HepG2 (cell line): ENCODE results near the gene CTDNEP1. TPM values are rescaled to one million over a fixed set of nuclear protein-coding genes. Genes with fewer than 3 reads are reported as not detected.

Experiments used
- AFF4 ChIP-seq: sonication (generic); formaldehyde crosslinking; IDR thresholded peaks from 2 replicates; pipeline ENCODE4 v1.4.0; 2020; ENCODE audit warnings: missing genetic modification reagents
- ARNT2 ChIP-seq: sonication (generic); formaldehyde crosslinking; IDR thresholded peaks from 2 replicates; pipeline ENCODE4 v1.8.0; 2022; ENCODE audit warnings: mild to moderate bottlenecking, low read depth, missing genetic modification reagents, moderate library complexity
- ARNTL ChIP-seq: sonication (generic); formaldehyde crosslinking; IDR thresholded peaks from 2 replicates; pipeline ENCODE4 v1.4.0; 2020; ENCODE audit warnings: mild to moderate bottlenecking, missing genetic modification reagents
- BCL6 ChIP-seq: IDR thresholded peaks from 2 replicates; pipeline ENCODE4 v1.6.1; 2016; ENCODE audit warnings: missing genetic modification reagents, missing compliant biosample characterization
- CEBPB ChIP-seq: IDR thresholded peaks from 2 replicates; pipeline ENCODE4 v1.6.1; 2011; ENCODE audit warnings: low read depth, low read length, improper control_type of control experiment, borderline replicate concordance
- HNRNPK ChIP-seq: fragments of 200-400 bp; formaldehyde crosslinking; IDR thresholded peaks from 2 replicates; pipeline ENCODE4 v1.6.1; 2018; ENCODE audit warnings: low read length, low read depth, moderate library complexity, mild to moderate bottlenecking; ENCODE audit not compliant: poor library complexity, severe bottlenecking
- KLF9 ChIP-seq: IDR thresholded peaks from 2 replicates; pipeline ENCODE4 v1.6.1; 2016; ENCODE audit warnings: low read depth
- SRSF4 ChIP-seq: fragments of 200-400 bp; formaldehyde crosslinking; IDR thresholded peaks from one replicate; pipeline ENCODE4 v1.6.1; 2018; ENCODE audit warnings: mild to moderate bottlenecking, low read depth, low read length, moderate library complexity; ENCODE audit not compliant: poor library complexity, severe bottlenecking
- TERF1 ChIP-seq: sonication (generic); formaldehyde crosslinking; IDR thresholded peaks from 2 replicates; pipeline ENCODE4 v1.8.0; 2022; ENCODE audit warnings: mild to moderate bottlenecking, missing genetic modification reagents, moderate library complexity
- TOPORS ChIP-seq: sonication (generic); formaldehyde crosslinking; IDR thresholded peaks from 2 replicates; pipeline ENCODE4 v1.8.0; 2023; ENCODE audit warnings: mild to moderate bottlenecking, missing genetic modification reagents
- TSC22D2 ChIP-seq: sonication (generic); formaldehyde crosslinking; IDR thresholded peaks from 2 replicates; pipeline ENCODE4 v1.5.1; 2020; ENCODE audit warnings: missing genetic modification reagents, mild to moderate bottlenecking, borderline replicate concordance
- UBTF ChIP-seq: sonication (generic); formaldehyde crosslinking; IDR thresholded peaks from 2 replicates; pipeline ENCODE4 v1.4.0; 2020; ENCODE audit warnings: mild to moderate bottlenecking, missing genetic modification reagents
- ZBTB26 ChIP-seq: IDR thresholded peaks from 2 replicates; pipeline ENCODE4 v1.6.1; 2016; ENCODE audit warnings: missing compliant biosample characterization, missing genetic modification reagents, borderline replicate concordance
- ZNF225 ChIP-seq: sonication (generic); formaldehyde crosslinking; IDR thresholded peaks from 2 replicates; pipeline ENCODE4 v1.4.0; 2020; ENCODE audit warnings: mild to moderate bottlenecking, missing genetic modification reagents
- ZNF512 ChIP-seq: sonication (generic); formaldehyde crosslinking; IDR thresholded peaks from 2 replicates; pipeline ENCODE4 v1.4.0; 2020; ENCODE audit warnings: mild to moderate bottlenecking, missing genetic modification reagents
- ZNF569 ChIP-seq: sonication (generic); formaldehyde crosslinking; IDR thresholded peaks from 2 replicates; pipeline ENCODE4 v1.5.0; 2020; ENCODE audit warnings: mild to moderate bottlenecking, missing genetic modification reagents, moderate library complexity, borderline replicate concordance
- ZNF761 ChIP-seq: sonication (generic); formaldehyde crosslinking; conservative IDR thresholded peaks from 2 replicates; pipeline ENCODE4 v1.4.0; 2020; ENCODE audit warnings: mild to moderate bottlenecking, missing genetic modification reagents
- ZNF776 ChIP-seq: sonication (generic); formaldehyde crosslinking; IDR thresholded peaks from 2 replicates; pipeline ENCODE4 v1.4.0; 2020; ENCODE audit warnings: mild to moderate bottlenecking, missing genetic modification reagents
- ZSCAN25 ChIP-seq: sonication (generic); formaldehyde crosslinking; IDR thresholded peaks from 2 replicates; pipeline ENCODE4 v1.8.0; 2022; ENCODE audit warnings: mild to moderate bottlenecking, missing genetic modification reagents
- polyA plus RNA-seq, 8 experiments: library from polyadenylated mRNA; depleted of rRNA in 3 of 8; stranded (reverse) in 7 of 8; unstranded in 1 of 8; fragments of >200 nt; fragmentation: Illumina TruSeq in 4 of 8; extraction: Trizol in 4 of 8; gene quantifications; 2 replicates each; pipeline versions ENCODE4 v1.2.1 to v1.2.3, GENCODE V29; 2011 to 2016; ENCODE audit warnings: low read depth in 4 of 8, missing spikeins in 1 of 8, mixed read lengths in 1 of 8; ENCODE audit not compliant: insufficient read depth in 1 of 8
- total RNA-seq, 5 experiments: library from RNA; depleted of rRNA; stranded (reverse); fragments of >200 nt; fragmentation: Illumina TruSeq; extraction: Trizol; gene quantifications; 2 replicates each; pipeline ENCODE4 v1.2.3, GENCODE V29; 2016; ENCODE audit warnings: low read depth in 1 of 5

Gene CTDNEP1
- total and polyA plus RNA-seq, 2 of the 13 experiments (the other 11 are each of a cell fraction or from before 2014, with no cell fraction given), result 19.8 to 118 TPM

GRCh38 chr17:7237761-7238419 lies 13.6 kb downstream of the CTDNEP1 start (continued):
- TF ChIP-seq ZNF512 (no peak), TERF1 (CRISPR knock-in tag) (no peak), ARNTL (CRISPR knock-in tag) (no peak), TOPORS (CRISPR knock-in tag) (no peak), ZBTB26 (CRISPR knock-in tag) (no peak), HNRNPK (peak; percentile 75), ZSCAN25 (CRISPR knock-in tag) (no peak), TSC22D2 (CRISPR knock-in tag) (no peak), ZNF776 (CRISPR knock-in tag) (0 out of 2 replicates have a peak, but pooled peaks have one; percentile 40), ARNT2 (0 out of 2 replicates have a peak, but pooled peaks have one; percentile 29), SRSF4 (no peak), BCL6 (CRISPR knock-in tag) (no peak), ZNF761 (0 out of 2 replicates have a peak, but pooled peaks have one; percentile 32), ZNF225 (CRISPR knock-in tag) (no peak), UBTF (CRISPR knock-in tag) (peak; percentile 49; the same call in 1 of the 2 replicates), KLF9 (CRISPR knock-in tag) (no peak), CEBPB (no peak), ZNF569 (CRISPR knock-in tag) (no peak), AFF4 (CRISPR knock-in tag) (no peak)
